Heart left ventricle (tissue), 13 donors: ENCODE results near the gene LRP1B.

Source experiments
- POLR2A ChIP-seq, 2 donors: fragments of 450-650 bp; IDR thresholded peaks; one replicate each; pipeline ENCODE4 v1.6.1; 2017; ENCODE audit warnings: antibody characterized with exemption in 2 of 2, mild to moderate bottlenecking in 2 of 2, moderate library complexity in 2 of 2
- TF ChIP-seq, protein P1 (sequence below), 12 donors: fragments of 200-600 bp; sonication (generic) in 4 of 12; IDR thresholded peaks; one replicate each; pipeline versions ENCODE4 v1.5.0 to v1.8.0; 2018 to 2022; ENCODE audit warnings: antibody characterized with exemption in 12 of 12, mild to moderate bottlenecking in 5 of 12
- donor health status: ischemic (EF 13 %, LVEDD 7.1; RV severe dilation, severe dysfunction).
- donor health status: DM: no; HTN: yes; CAD: no.
- donor health status: DM: no; HTN: no; CAD: no.
- donor health status: ischemic (EF 25% LVEDD 6.9; RV normal size, moderate dysfunction).
- donor health status: ischemic (EF 25% LVEDD 5.7; RV mildly dilated, moderate dysfunction).
- donor health status: ischemic (EF 35%, LVEDD 5.7; RV mildly dilated, moderate dysfunction).
- donor health status: nonischemic (EF 11% LVEDD 7.7; RV severe dilation, severe dysfunction).
- donor health status: DM: yes; HTN: yes; CAD: no.
- donor health status: PGD.
- donor health status: ischemic (EF 29% LVEDD 5.4; RV normal size, mild dysfunction).
- donor health status: nonischemic (EF 23%, LVEDD 6.1; RV moderate dilation, normal function).

DNA sequence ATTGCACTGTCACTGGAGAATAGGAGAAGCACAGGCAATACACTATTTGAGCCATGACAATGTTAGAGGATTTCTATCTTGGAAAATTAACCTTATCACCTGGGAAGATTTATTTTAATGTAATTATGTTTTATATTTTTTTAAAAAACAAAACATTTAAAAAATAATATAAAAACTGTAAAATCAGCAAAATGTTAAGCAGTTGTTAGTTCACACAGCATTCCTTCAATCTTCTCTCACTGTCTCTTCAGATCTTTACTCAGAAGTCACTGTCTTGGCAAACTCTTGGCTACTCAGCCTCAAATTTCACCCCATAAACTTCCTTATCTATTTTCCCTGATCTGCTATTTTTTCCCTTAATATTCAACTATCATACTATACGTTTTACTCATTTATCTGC is 1322.6 kb downstream of the LRP1B start:
- TF ChIP-seq, protein P1, sequence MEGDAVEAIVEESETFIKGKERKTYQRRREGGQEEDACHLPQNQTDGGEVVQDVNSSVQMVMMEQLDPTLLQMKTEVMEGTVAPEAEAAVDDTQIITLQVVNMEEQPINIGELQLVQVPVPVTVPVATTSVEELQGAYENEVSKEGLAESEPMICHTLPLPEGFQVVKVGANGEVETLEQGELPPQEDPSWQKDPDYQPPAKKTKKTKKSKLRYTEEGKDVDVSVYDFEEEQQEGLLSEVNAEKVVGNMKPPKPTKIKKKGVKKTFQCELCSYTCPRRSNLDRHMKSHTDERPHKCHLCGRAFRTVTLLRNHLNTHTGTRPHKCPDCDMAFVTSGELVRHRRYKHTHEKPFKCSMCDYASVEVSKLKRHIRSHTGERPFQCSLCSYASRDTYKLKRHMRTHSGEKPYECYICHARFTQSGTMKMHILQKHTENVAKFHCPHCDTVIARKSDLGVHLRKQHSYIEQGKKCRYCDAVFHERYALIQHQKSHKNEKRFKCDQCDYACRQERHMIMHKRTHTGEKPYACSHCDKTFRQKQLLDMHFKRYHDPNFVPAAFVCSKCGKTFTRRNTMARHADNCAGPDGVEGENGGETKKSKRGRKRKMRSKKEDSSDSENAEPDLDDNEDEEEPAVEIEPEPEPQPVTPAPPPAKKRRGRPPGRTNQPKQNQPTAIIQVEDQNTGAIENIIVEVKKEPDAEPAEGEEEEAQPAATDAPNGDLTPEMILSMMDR (IDR thresholded peaks at IDR 0.05), result no peak
- no peak for TF ChIP-seq POLR2A (IDR thresholded peaks at IDR 0.05)
